Endothelial cell of umbilical vein (primary cell): ENCODE measurements around the gene CSF2.

Experiments
- FOS ChIP-seq: IDR thresholded peaks from 2 replicates; pipeline ENCODE4 v1.6.1; 2011; ENCODE audit warnings: mild to moderate bottlenecking, low read length, moderate library complexity, borderline replicate concordance; ENCODE audit not compliant: insufficient read depth
- JUN ChIP-seq: IDR thresholded peaks from 2 replicates; pipeline ENCODE4 v1.6.1; 2011; ENCODE audit warnings: borderline replicate concordance, low read depth; ENCODE audit not compliant: insufficient read length, insufficient read depth
- POLR2AphosphoS5 ChIP-seq: IDR thresholded peaks from 2 replicates; pipeline ENCODE4 v1.6.1; 2012; ENCODE audit warnings: low read depth, mild to moderate bottlenecking, control low read depth, low read length, moderate library complexity; ENCODE audit not compliant: insufficient read depth
- TF ChIP-seq, protein P1 (sequence below), 2 donors: IDR thresholded peaks; 1 replicate in 1 of 2; 2 replicates in 1 of 2; pipeline ENCODE4 v1.5.1; 2011; ENCODE audit warnings: low read length in 2 of 2, mild to moderate bottlenecking in 2 of 2, moderate library complexity in 2 of 2, control low read depth in 1 of 2, inconsistent platforms in 1 of 2, low read depth in 1 of 2; ENCODE audit not compliant: insufficient read depth in 1 of 2; ENCODE audit errors: extremely low read depth in 1 of 2

DNA sequence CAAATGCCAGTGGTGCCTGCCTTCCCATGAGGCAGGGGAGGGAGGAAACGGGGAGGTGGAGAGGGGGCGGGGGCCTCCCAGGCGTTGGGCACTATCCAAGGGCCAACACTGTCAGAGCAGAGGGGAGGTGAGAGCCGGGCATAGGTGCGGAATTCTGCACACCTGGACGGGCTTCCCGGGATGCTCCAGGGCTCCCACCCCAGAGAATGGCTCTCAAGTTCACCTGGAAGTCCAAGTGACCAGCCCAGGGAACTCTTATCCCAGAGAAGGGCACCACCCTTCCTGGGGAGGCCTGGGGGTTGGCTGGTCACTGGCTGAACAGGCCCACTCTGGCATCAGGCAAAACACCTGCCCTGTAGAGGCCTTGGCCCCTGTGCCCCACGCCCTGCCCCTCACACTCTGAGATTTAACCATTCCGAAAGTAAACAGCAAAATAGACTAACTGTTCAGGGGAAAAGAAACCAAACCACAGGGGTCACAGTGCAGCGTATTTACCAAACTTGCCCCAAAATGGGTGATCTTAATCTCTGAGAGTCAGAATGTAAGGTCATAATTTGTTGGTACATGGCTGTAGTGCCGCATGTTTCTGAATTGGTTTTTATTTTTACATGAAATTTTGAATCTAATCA lies 2.7 kb downstream of the CSF2 start:
- TF ChIP-seq, protein P1, sequence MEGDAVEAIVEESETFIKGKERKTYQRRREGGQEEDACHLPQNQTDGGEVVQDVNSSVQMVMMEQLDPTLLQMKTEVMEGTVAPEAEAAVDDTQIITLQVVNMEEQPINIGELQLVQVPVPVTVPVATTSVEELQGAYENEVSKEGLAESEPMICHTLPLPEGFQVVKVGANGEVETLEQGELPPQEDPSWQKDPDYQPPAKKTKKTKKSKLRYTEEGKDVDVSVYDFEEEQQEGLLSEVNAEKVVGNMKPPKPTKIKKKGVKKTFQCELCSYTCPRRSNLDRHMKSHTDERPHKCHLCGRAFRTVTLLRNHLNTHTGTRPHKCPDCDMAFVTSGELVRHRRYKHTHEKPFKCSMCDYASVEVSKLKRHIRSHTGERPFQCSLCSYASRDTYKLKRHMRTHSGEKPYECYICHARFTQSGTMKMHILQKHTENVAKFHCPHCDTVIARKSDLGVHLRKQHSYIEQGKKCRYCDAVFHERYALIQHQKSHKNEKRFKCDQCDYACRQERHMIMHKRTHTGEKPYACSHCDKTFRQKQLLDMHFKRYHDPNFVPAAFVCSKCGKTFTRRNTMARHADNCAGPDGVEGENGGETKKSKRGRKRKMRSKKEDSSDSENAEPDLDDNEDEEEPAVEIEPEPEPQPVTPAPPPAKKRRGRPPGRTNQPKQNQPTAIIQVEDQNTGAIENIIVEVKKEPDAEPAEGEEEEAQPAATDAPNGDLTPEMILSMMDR (IDR thresholded peaks at IDR 0.05; ENCODE audit: extremely low read depth in 1 of 2, insufficient read depth in 1 of 2, low read depth in 1 of 2, low read length in 2 of 2), result no peak
- TF ChIP-seq POLR2AphosphoS5 (no peak), FOS (no peak), JUN (no peak)
